Retinal pigment epithelial cell (primary cell): Measurements from ENCODE around the gene CCR8.

ENCODE experiments used
- DNase-seq: peaks from one replicate; pipeline ENCODE4 v3.0.0-alpha.2; 2010; ENCODE audit warnings: low read depth
- H3K4me3 ChIP-seq: 2 replicates; pipeline ENCODE4 v1.5.1; 2011; ENCODE audit warnings: mild to moderate bottlenecking, low read length, control low read depth, moderate library complexity
- CTCF ChIP-seq: conservative IDR thresholded peaks from 2 replicates; pipeline ENCODE4 v1.5.1; 2011; ENCODE audit warnings: low read depth, low read length, control low read depth, inconsistent platforms

The CCR8 gene

GRCh38 chr3:39378957-39379777 lies 49.7 kb downstream of the CCR8 start:
- H3K4me3 ChIP-seq, result no peak overlapping the region
- TF ChIP-seq CTCF, result no peak
- no peak for DNase-seq

GRCh38 chr3:39379778-39380155 lies 50.3 kb downstream of the CCR8 start:
- TF ChIP-seq CTCF, result no peak
- no peak for DNase-seq
- H3K4me3 ChIP-seq, result no peak overlapping the region

GRCh38 chr3:39381432-39381831 lies 51.9 kb downstream of the CCR8 start:
- DNase-seq, result no peak
- TF ChIP-seq CTCF, result no peak

More at GRCh38 chr3:39381432-39381831, 51.9 kb downstream of the CCR8 start:
- no peak overlapping the region for H3K4me3 ChIP-seq
